ENCODE measurements around the gene GPBP1L1.

The GPBP1L1 gene

DNA sequence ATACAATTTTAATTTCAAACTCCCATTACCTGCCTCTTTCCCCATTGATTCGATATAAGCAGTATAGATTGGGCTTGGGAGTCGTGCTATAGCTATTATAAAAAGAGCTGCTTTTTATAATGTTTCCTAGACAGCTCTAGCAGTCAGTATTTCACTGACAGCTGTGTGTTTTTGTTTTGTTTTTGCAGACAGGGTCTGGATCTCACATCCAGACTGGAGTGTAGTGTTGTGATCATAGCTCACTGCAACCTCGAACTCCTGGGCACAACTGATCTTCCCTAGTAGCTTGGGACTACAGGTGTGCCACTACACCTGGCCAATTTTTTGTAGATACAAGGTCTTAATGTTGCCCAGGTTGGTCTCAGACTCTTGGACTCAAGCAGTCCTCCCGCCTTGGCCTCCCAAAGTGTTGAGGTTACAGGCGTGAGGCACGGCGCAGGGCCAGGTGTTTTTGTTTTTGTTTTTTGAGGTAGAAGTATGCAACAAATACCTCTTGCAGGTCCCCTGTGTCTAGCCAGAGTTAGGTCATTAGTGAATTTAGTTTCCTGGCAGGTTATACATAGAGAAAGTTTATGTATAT lies 100.7 kb downstream of the GPBP1L1 start:
- no peaks in the 10 kb centered on the region for H3K27me3 ChIP-seq (replicated peaks)
- peak overlapping the region; percentile 86 for H3K27ac ChIP-seq
- in situ Hi-C loops (cut with HindIII; ENCODE audit: low pct_ligation_motif_present, low sequenced_read_pairs) = no loop called here
- TF ChIP-seq, protein P1, sequence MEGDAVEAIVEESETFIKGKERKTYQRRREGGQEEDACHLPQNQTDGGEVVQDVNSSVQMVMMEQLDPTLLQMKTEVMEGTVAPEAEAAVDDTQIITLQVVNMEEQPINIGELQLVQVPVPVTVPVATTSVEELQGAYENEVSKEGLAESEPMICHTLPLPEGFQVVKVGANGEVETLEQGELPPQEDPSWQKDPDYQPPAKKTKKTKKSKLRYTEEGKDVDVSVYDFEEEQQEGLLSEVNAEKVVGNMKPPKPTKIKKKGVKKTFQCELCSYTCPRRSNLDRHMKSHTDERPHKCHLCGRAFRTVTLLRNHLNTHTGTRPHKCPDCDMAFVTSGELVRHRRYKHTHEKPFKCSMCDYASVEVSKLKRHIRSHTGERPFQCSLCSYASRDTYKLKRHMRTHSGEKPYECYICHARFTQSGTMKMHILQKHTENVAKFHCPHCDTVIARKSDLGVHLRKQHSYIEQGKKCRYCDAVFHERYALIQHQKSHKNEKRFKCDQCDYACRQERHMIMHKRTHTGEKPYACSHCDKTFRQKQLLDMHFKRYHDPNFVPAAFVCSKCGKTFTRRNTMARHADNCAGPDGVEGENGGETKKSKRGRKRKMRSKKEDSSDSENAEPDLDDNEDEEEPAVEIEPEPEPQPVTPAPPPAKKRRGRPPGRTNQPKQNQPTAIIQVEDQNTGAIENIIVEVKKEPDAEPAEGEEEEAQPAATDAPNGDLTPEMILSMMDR (IDR thresholded peaks at IDR 0.05; ENCODE audit: low read depth, low read length, missing control alignments) = no peak
- no peak for DNase-seq
- no peaks in the 10 kb centered on the region for H3K36me3 ChIP-seq (replicated peaks)
- H3K4me3 ChIP-seq (ENCODE audit: low read depth, low read length) = peak overlapping the region; percentile 99

DNA sequence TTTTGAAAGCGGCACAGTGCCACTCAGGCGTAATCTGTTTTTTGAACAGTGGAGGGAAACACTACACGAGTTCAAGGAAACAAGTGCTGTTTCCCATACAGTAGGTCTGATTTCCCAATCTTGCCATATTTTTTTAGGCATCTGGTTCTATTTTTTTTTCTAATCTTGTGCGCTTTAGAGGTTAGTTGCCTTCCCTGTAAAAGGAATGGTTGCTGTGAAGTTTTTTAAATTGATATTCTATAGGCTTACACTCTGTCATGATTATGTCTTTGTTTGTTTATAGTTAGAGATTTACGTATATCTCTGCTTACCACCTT lies 101.3 kb downstream of the GPBP1L1 start:
- H3K36me3 ChIP-seq (replicated peaks) = no peaks in the 10 kb centered on the region
- DNase-seq = no peak
- H3K27me3 ChIP-seq (replicated peaks) = no peaks in the 10 kb centered on the region
- TF ChIP-seq, protein P1 (IDR thresholded peaks at IDR 0.05; ENCODE audit: low read depth, low read length, missing control alignments) = no peak
- peak overlapping the region; percentile 99 for H3K4me3 ChIP-seq (ENCODE audit: low read depth, low read length)
- in situ Hi-C loops (cut with HindIII; ENCODE audit: low pct_ligation_motif_present, low sequenced_read_pairs) = no loop called here
- peak overlapping the region; percentile 86 for H3K27ac ChIP-seq

DNA sequence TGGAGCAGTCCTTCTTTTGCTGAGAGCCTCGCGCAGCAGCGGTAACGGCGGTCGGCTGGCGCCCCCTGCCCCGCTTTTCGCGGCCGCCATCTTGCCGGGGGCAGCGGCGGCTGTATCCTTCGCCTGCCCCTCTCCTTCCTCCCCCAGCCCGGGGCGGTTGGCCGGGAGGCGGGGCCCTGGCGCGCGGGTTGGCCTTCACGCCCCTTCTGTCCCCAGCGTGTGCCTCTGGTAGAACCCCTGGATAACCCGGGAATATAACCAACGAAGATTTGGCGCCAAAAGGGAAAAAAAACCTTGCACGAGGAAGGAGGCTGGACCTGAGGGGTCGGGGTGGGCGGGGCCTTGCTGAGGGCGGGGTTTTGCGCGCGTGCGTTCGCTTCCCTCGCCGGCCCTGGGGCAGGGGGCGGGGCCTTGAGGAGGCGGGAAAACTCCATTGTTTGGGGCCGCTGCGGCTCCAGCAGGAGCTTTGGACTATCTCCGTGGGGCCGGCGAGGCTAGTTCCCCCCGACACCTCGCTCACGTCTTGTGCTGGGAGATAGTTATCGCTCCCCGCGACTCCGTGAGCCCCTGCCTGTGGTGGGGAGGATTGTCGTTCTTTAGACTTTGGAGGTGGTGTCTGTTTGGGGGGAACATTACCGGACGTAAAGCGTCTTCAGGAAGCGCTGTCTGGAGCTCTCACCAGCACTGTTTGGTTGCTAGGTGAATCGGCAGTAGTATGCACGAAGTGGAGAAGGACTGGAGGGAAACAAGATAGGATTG lies 101.8 kb downstream of the GPBP1L1 start:
- no peaks in the 10 kb centered on the region for H3K27me3 ChIP-seq (replicated peaks)
- H3K4me3 ChIP-seq (ENCODE audit: low read depth, low read length) = peak overlapping the region; percentile 99
- peak overlapping the region; percentile 86 for H3K27ac ChIP-seq
- in situ Hi-C loops (cut with HindIII; ENCODE audit: low pct_ligation_motif_present, low sequenced_read_pairs) = no loop called here
- TF ChIP-seq, protein P1 (IDR thresholded peaks at IDR 0.05; ENCODE audit: low read depth, low read length, missing control alignments) = peak; percentile 4
- DNase-seq = peak; percentile 84
- H3K36me3 ChIP-seq (replicated peaks) = no peaks in the 10 kb centered on the region

DNA sequence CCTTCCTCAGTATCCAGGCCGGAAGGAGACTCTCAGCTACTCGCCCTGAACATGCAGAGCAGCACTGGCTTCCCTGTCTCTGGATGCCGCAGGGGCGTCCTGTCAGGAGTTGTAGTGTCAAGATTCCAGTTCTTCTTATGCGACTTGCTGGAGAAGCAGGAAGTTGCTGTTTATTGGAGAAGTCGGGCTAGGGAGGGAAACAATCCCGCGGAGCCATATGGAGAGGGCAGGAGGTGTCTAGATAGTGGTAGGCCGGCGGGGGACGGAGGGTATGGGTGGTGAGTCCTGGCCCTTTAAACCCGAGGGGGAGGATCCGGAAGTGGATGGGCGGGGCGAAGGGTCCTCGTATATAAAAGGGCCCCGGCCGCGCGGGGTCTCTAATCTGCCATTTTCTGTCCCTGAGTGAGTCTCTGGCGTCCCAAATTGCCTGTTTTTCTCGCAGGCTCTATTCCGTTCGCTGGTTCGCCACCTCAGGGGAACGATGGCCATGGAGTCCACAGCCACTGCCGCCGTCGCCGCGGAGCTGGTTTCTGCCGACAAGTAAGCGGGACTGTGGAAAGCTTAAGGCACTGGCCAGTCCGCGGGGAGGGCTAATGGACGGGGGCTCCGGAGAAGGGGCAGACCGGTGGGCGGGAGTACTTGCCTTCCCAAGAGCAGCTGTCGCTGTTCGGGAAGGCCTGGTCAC lies 102.5 kb downstream of the GPBP1L1 start, which contains the start of gene NASP:
NASP (plus strand) TSS at position 376 of the 685 bp plus-strand sequence; CDS start at position 482, 106 bp downstream.
- TF ChIP-seq, protein P1 (IDR thresholded peaks at IDR 0.05; ENCODE audit: low read depth, low read length, missing control alignments) = no peak
- H3K36me3 ChIP-seq (replicated peaks) = no peaks in the 10 kb centered on the region
- peak; percentile 86 for DNase-seq
- no peaks in the 10 kb centered on the region for H3K27me3 ChIP-seq (replicated peaks)
- peak within 1 kb of the TSS; percentile 86 for H3K27ac ChIP-seq
- in situ Hi-C loops (cut with HindIII; ENCODE audit: low pct_ligation_motif_present, low sequenced_read_pairs) = no loop called here
- peak within 1 kb of the TSS; percentile 99 for H3K4me3 ChIP-seq (ENCODE audit: low read depth, low read length)

DNA sequence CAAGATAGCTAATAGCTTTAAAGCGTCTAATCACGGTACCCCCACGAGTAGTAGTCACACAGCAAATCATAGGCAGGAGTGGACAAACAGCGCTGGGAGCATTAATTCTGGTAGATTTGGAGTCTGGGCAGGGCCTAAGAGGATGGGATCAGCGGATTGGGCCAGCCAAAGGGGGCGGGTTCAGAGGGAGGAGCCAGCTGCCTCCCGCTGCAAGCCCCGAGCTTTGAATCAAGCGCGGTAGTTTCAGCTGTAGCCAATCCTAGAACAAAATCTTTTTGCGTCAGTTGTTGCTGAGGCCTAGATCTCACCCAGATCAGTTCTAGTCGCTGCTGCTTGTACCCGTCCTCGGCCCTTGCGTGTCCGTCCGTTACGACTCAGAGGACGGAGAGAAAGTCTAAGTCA lies 103.1 kb downstream of the GPBP1L1 start:
- Histone ChIP-seq H3K27ac (peak overlapping the region; percentile 86), H3K4me3 (ENCODE audit: low read depth, low read length) (peak overlapping the region; percentile 99), H3K27me3 (replicated peaks) (no peaks in the 10 kb centered on the region), H3K36me3 (replicated peaks) (no peaks in the 10 kb centered on the region)
- TF ChIP-seq, protein P1 (IDR thresholded peaks at IDR 0.05; ENCODE audit: low read depth, low read length, missing control alignments) = no peak
- DNase-seq = peak; percentile 97
- in situ Hi-C loops (cut with HindIII; ENCODE audit: low pct_ligation_motif_present, low sequenced_read_pairs) = no loop called here

All from brain microvascular endothelial cell (primary cell).